Stimulated activated CD4-positive, alpha-beta T cell treated with anti-CD3 and anti-CD28 coated beads, Interleukin-15, amount 100 ng/mL, for 1 hour (primary cell): Measurements from ENCODE around the gene MEIOB.
"Not testable (repeated sequence)": the region's sequence is repeated elsewhere in the genome, so short reads cannot be mapped to it uniquely, and the experiment has no call there.

Source experiments
- DNase-seq, 2 donors: peaks; one replicate each; pipeline ENCODE4 v3.0.0-alpha.2; 2020; ENCODE audit warnings: low read depth in 1 of 2, low spot score in 1 of 2

Gene MEIOB

GRCh38 chr16:1877804-1878203 is 5.8 kb upstream of the MEIOB start:
- DNase-seq, result no peak

GRCh38 chr16:1877089-1877488 is 5.1 kb upstream of the MEIOB start:
- no peak for DNase-seq

GRCh38 chr16:1876468-1876867 is 4.5 kb upstream of the MEIOB start:
- DNase-seq, result no peak

- DNase-seq, result not testable (repeated sequence)
Observed at GRCh38 chr16:1876066-1876465, 4.1 kb upstream of the MEIOB start.

- DNase-seq, result no peak
Observed at GRCh38 chr16:1874854-1875253, 2.9 kb upstream of the MEIOB start.

DNA sequence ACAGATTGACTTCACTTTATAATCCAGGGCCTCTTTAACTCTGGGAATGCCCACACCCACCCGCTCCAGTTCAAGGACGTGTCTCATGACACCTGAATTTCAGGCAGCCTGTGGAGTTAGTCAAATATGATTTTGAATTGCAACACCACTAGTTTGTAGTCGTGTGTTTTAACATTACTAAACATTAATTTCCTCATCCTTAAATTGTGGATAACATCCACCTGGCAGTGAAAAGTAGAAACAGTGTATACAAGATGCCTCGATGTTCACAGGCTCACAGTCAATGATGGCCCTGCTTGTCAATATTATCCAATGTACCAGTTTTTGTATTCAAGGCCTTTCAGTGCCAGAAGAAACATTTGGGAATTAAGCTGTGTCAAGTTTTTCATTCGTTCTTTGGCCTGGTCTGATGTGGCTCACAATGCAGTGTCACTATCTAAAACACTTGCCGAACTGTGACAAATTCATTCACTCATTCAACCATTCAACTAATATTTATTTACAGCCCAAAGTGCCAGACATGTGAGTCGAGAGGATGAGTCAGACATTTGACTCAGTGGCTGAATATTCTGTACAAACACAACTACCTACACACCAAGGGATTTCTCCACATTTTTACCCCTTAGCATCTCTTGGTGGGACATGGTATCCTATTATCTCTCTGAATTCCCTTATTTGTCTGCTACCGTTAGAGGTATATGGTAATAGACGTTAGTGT is 1.4 kb downstream of the MEIOB start:
- no peak for DNase-seq

DNA sequence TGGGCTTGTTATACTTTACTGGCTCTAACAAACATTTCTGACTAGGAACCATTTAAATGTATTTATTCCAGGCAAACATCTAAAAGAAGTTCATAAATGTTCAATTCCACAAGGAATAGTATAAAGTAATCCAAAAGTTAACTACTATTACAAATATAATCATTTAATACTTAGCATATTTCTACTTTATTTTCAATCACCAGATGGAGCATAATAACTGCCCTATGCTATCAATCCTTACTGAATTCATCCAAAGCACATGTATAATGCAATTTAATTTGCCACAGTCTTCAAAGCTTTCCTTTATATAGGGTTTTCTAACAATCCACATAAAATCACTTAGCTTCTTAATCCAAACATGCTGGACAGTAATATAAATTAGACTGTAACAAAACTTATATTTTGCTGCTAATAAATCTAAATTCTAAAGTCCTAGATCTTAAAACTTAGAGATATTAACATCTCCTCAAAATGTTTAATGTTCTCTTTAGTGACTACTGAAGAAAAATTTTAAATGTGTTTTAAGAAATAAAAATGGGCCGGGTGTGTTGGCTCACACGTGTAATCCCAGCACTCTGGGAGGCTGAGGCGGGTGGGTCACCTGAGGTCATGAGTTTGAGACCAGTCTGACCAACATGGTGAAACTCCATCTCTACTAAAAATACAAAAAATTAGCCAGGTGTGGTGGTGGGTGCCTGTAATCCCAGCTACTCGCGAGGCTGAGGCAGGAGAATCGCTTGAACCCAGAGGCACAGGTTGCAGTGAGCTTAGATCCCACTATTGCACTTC is 5.9 kb downstream of the MEIOB start:
- DNase-seq, result no peak

GRCh38 chr16:1863681-1864460 is 8.1 kb downstream of the MEIOB start:
- DNase-seq, result no peak

- no peak for DNase-seq
Observed at GRCh38 chr16:1862394-1862793, 9.6 kb downstream of the MEIOB start.

- DNase-seq, result no peak
Observed at GRCh38 chr16:1861730-1862129, 10.2 kb downstream of the MEIOB start.

DNA sequence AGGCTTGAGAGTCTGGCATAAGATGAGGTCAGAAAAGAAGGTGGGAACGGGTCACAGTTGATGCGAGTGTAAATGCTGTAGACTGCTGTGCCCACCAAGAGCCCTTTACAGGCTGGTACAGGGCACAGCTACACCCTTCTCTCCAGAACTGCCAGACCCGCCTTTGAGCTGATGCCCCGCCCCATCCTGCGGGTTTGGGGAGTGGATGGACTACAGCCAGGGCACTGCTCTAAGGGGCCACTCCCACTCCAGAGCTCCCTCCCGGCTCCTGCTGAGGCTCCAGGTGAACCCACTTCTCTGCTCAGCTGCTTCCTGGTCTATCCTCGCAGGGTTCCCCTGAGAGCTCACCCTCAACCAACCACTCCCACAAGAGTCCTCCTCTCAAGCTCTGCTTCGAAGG is 12.3 kb downstream of the MEIOB start:
- no peak for DNase-seq

DNA sequence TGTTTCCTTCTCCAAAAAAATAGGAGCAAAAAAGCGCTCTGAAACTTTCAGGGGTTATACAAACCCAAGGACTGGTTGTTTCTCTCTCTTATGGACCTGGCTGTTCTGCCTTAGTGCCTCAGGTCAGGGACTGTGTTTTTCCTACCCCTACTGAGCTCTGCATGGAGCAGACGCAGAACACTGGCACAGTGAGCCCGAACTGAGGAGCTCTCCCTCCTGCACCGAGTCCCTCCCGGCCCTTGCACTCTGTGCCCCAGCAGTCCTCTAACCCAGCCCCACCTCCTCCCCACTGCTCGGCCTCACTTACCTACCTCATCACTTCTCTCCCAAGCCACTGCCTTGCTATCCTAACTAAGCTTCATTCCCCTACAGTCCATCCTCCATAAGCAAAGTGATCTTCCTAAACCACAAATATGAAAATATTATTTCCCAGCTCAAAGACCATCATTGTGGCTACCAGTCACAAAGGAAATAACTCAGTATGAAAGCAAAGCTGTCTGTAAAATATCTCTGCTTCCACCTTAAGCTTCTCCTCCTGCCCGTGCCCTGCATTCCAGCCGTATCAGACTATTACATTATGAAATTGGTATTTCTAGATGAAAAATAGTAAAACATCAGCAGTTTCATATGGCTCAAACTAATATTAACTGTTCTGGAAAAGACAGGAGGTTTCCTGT is 13.6 kb downstream of the MEIOB start:
- DNase-seq, result no peak

GRCh38 chr16:1857433-1858097 is 14.4 kb downstream of the MEIOB start:
- DNase-seq, result no peak

GRCh38 chr16:1851793-1852192 is 20.2 kb downstream of the MEIOB start:
- no peak for DNase-seq

DNA sequence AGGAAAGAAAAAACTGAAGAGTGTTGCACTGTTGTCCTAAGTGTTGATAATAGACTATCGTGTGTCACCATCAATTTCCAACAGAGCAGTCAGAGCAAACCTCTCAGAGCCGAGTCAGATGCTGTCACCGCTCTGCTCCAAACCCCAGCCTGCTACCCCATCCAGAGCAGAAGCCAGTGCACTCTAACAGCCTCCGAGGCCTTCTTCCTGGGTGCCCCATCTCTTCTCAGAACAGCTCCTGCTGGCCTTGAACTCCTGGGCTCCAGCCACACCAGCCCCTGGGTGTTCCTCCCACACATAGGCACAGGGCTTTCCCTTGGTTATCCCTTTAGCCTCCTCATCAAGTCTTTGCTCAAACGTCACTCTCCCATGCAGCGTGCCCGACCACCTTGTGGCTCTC is 21.0 kb downstream of the MEIOB start:
- DNase-seq, result no peak

DNA sequence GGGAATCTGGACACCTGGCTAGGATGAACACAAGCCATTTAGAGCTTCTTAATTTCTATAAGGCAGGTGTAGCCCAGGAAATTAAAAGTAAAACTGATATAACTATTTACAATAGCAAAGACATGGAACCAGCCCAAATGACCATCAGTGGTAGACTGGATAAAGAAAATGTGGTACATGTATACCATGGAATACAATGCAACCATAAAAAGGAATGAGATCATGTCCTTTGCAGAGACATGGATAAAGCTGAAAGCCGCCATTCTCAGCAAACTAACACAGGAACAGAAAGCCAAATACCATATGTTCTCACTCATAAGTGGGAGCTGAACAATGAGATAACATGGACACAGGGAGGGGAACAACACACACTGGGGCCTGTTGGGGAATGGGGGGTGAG is 25.5 kb downstream of the MEIOB start:
- no peak for DNase-seq

DNA sequence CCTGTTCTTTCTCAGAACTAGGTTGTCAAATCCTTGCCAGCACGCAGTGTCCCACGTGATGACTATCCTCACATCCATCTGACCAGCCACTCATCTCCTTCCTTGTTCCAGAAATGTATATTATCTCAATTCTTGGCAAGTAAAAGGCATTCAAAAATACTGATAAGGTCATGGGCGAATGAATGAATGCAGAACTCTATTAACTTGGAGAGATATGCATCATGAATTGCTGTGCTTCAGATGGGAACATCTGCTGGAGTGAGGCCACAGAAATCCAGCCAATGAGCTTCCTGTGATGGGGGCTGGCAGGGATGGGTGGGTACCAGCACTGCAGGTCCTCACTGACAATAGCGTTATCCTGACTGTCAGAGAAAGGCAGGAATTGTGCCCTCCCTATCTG is 26.0 kb downstream of the MEIOB start:
- DNase-seq, result no peak

GRCh38 chr16:1839554-1839953 is 32.4 kb downstream of the MEIOB start:
- no peak for DNase-seq

DNA sequence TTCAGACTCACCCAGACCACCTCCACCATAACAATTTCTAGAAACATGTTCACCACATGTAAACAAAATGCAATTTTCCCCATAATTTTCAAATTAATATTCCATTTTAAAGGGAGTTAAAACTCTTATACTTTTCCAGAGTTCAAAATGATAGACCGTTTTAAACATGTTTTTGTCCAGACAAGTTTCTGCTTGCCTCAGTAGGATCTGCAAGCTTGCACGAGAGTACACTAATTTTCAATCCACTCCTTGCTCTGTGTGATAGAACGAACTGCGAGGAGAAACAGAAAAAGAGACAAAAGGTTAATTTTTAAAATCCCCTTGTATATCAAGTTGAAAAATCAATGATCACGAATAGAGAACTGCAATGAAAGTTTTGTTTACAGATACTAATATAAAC is 37.9 kb downstream of the MEIOB start:
- no peak for DNase-seq

- DNase-seq, result no peak
Observed at GRCh38 chr16:1832838-1833454, 39.0 kb downstream of the MEIOB start.
